Gastroesophageal sphincter (tissue), 3 donors: Measurements from ENCODE around the gene SNX32.

Experiments used
- CTCF ChIP-seq, 4 experiments: fragments of 200-600 bp in 2 of 4; fragments of 450-650 bp in 2 of 4; sonication (generic) in 1 of 4; IDR thresholded peaks; one replicate each; pipeline ENCODE4 v1.5.1; 2017 to 2019; ENCODE audit warnings: antibody characterized with exemption in 4 of 4, mild to moderate bottlenecking in 2 of 4, moderate library complexity in 2 of 4
- POLR2A ChIP-seq, 2 donors: fragments of 450-650 bp; IDR thresholded peaks; one replicate each; pipeline ENCODE4 v1.6.1; 2017; ENCODE audit warnings: antibody characterized with exemption in 2 of 2, mild to moderate bottlenecking in 2 of 2, moderate library complexity in 1 of 2
- POLR2AphosphoS5 ChIP-seq: sonication (generic); formaldehyde crosslinking; IDR thresholded peaks from one replicate; pipeline ENCODE4 v1.6.1; 2017; ENCODE audit warnings: antibody characterized with exemption

DNA sequence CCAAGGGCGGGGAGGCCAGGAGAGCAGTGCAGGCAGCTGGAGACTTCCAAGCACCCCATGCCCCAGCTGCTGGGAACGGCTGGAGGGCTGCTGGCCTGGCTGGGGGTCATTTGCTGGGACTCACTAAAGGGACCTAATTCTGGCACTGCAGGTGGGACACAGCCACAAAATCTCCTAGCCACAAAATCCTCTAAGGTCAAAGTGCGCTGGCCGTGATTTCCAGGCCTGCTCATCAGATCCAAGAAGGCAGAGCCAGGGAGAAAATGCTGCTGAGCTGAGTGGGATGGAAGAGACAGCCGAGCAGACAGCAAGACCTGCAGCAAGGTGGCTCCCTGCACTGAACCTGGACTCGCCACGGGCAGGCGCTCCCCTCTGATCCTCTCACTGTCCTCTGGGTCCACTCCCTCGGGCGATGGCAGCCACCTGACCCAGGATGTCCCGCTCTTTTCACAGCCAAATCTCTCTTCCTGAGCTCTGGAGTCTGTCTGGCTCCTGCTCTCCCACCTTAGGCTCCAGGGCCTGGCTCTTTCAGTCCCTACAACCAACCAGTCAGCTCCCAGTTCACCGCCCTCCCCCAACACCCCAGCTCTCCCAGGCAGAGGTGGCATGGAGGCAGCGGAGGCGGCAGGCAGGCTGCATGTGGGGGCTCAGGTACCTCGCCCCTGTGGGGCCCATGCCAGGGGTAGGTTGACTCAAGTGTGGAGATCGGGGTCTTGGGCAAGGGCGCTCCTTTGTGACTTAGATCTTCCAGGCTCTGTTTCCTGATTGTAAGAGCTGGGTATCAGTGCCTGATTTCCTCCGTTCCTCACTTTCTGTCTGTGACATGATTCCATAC is 32.4 kb upstream of the SNX32 start:
- TF ChIP-seq CTCF (IDR thresholded peaks at IDR 0.05): no peak
- TF ChIP-seq POLR2A (IDR thresholded peaks at IDR 0.05): no peak
- TF ChIP-seq POLR2AphosphoS5: no peak
